ENCODE data around the gene ENDOU.

Gene ENDOU

DNA sequence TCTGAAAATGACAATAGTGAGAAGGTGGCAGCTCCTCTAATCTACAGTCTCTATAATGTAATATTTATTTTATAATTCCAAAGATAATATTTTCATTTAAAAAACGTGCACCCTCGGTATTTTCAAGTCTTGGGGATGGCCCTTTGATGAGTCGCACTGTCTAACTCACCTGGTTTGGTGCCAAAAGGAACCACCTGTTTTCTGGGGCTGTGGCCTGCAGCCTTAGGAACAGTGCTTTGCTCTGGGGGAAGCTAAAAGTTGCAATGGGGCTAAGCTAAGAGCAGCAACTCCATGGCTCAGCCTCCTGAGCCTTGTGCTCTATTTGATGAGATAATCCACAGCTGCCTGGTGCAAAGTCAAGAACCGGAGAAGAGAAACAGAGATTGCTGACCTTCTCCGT is 6.4 kb upstream of the ENDOU start:
- Histone ChIP-seq H3K9me3 (no peaks in the 10 kb centered on the region), H3K27me3 (no peaks in the 10 kb centered on the region), H3K4me1 (no peaks in the 10 kb centered on the region; the same call in 1 of the 2 replicates), H3K4me3 (ENCODE audit: low read depth, low read length) (no peak overlapping the region), H3K36me3 (no peaks in the 10 kb centered on the region)
- DNase-seq: no peak
- TF ChIP-seq, protein P1, sequence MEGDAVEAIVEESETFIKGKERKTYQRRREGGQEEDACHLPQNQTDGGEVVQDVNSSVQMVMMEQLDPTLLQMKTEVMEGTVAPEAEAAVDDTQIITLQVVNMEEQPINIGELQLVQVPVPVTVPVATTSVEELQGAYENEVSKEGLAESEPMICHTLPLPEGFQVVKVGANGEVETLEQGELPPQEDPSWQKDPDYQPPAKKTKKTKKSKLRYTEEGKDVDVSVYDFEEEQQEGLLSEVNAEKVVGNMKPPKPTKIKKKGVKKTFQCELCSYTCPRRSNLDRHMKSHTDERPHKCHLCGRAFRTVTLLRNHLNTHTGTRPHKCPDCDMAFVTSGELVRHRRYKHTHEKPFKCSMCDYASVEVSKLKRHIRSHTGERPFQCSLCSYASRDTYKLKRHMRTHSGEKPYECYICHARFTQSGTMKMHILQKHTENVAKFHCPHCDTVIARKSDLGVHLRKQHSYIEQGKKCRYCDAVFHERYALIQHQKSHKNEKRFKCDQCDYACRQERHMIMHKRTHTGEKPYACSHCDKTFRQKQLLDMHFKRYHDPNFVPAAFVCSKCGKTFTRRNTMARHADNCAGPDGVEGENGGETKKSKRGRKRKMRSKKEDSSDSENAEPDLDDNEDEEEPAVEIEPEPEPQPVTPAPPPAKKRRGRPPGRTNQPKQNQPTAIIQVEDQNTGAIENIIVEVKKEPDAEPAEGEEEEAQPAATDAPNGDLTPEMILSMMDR (IDR thresholded peaks at IDR 0.05; ENCODE audit: low read depth, low read length): no peak

DNA sequence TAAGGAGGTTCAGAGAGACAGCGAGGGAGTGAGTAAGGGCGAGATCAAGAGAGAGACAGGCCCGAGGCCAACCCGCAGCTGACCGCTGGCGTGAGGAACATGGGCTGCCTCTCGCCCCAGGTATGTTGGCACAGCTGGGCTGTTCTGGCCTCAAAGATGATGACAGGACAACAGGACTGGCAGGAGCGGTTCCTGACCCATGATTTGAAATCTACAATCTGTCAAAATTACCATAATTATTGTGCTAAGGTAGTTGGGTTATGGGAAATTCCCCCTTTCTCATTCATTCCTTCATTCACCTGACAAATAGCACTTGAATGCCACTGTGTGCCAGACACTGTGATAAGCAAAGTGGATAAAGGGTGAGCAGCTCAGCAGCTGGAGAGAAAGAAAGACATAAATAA is 5.1 kb upstream of the ENDOU start:
- Histone ChIP-seq H3K9me3 (no peaks in the 10 kb centered on the region), H3K36me3 (no peaks in the 10 kb centered on the region), H3K4me3 (ENCODE audit: low read depth, low read length) (no peak overlapping the region), H3K27me3 (no peaks in the 10 kb centered on the region), H3K4me1 (no peaks in the 10 kb centered on the region)
- TF ChIP-seq, protein P1 (IDR thresholded peaks at IDR 0.05; ENCODE audit: low read depth, low read length): no peak
- DNase-seq: no peak

DNA sequence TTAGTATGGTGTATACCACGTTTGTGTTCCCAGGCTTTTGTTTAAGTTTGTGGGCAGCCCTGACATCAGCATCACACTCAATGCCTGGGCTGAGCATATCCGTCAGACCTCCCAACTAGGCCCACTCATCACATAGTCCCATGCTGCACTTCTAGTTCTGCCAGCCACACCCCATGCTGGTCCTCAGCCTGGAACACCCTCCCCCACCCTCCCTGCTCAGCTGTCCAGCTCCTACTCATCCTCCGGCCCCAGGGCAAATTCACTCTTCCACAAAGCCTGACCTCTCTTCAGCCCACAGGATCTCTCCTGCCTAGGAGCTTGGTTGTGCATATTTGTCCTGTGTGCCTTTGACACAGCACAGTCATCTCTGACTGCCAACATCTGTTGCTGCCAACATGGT is 3.9 kb upstream of the ENDOU start:
- Histone ChIP-seq H3K4me1 (no peaks in the 10 kb centered on the region), H3K36me3 (no peaks in the 10 kb centered on the region), H3K9me3 (no peaks in the 10 kb centered on the region), H3K4me3 (ENCODE audit: low read depth, low read length) (no peak overlapping the region), H3K27me3 (no peaks in the 10 kb centered on the region)
- no peak for DNase-seq
- TF ChIP-seq, protein P1 (IDR thresholded peaks at IDR 0.05; ENCODE audit: low read depth, low read length): no peak

DNA sequence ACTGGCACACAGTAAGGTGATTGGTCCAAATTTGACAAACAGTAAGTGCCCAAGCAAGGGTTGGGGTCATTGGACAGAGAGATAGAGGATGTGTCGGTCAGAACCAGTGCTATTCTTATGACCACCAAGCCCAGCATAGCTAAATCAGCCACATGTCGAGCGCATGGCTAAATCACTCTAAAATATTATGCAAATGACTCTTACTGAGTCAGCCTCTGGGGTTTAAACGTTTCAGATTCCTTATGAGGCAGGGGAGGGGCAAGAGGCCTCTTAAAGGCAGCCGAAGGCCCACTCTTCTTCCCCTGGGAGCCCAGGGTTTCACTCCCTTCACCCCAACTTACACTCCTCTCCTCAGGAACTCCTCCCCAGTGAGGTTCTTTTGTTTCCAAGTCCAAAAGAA is 603 bp upstream of the ENDOU start:
- Histone ChIP-seq H3K36me3 (no peaks in the 10 kb centered on the region), H3K9me3 (no peaks in the 10 kb centered on the region), H3K27me3 (no peaks in the 10 kb centered on the region), H3K4me3 (ENCODE audit: low read depth, low read length) (no peak overlapping the region), H3K4me1 (no peaks in the 10 kb centered on the region)
- no peak for DNase-seq
- TF ChIP-seq, protein P1 (IDR thresholded peaks at IDR 0.05; ENCODE audit: low read depth, low read length): no peak

DNA sequence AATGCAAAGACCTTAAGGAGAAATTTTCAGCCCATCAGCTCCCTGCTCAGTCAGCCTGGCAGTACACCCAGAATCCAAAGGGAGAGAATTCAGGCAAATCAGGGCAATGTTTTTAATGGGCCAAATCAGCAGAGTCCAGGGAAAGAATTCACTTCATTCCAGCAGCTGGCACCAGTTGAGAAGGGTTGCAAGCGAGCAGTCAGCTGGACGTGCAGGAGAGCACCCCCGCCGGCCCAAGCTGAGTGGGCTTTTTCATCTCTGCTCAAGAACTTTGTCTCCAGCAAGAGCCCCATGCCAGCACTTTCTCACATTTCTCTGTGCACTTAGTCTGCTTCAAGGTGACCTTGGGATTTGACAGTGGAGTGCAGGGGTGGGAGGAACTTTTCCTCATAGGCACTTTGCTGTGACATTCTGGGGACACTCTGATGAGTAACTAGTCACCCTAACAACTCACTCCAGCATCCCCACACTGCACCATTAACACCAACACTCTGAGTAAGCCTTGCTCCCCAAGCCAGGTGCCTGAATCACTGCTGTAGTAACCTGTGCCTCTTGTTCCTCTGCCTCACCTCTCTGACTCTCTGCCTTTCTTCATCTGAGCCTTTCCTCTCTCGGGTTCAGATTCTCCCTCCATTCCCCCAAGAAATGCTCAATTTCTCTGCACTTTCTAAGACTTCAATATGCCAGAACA is 2.2 kb downstream of the ENDOU start:
- Histone ChIP-seq H3K4me3 (ENCODE audit: low read depth, low read length) (no peak overlapping the region), H3K27me3 (no peaks in the 10 kb centered on the region), H3K9me3 (no peaks in the 10 kb centered on the region), H3K36me3 (no peaks in the 10 kb centered on the region), H3K4me1 (no peaks in the 10 kb centered on the region; the same call in 1 of the 2 replicates)
- TF ChIP-seq, protein P1 (IDR thresholded peaks at IDR 0.05; ENCODE audit: low read depth, low read length): no peak
- no peak for DNase-seq

DNA sequence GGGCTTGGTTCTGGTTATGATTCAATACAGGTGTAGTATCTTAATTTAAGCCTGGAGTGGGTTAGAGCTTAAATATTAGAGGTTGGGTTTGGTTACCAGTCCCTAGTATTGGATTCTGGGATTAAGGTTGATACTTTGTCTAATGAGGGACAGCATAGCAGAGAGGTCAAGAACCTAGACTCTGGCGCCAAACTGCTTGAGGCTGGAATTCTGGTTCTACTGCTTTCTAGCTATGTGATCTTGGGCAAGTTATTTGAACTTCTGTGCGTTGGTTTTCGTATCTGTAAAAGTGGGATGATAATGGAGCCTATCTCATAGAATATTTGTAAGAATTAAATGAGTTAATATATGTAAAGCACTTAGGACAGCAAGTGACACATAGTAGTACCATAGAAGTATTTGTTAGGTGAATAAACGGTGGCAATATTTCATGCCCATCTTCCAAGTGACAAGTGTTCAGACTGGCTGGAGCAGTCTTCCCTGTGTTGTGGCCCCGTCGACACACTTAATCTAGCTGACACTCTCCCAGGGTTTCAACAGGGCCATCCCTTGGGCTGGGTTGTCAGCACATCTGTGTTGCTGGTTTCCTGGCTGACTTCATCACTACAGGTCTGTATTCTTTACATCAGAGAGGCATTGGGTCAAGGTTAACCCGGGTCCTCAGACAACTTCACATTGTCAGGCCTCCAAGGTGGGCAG is 3.0 kb downstream of the ENDOU start:
- DNase-seq: no peak
- Histone ChIP-seq H3K4me3 (ENCODE audit: low read depth, low read length) (no peak overlapping the region), H3K4me1 (peaks cover 4% of the 10 kb centered on the region), H3K9me3 (no peaks in the 10 kb centered on the region), H3K27me3 (no peaks in the 10 kb centered on the region), H3K36me3 (no peaks in the 10 kb centered on the region)
- TF ChIP-seq, protein P1 (IDR thresholded peaks at IDR 0.05; ENCODE audit: low read depth, low read length): no peak
